Measurements from ENCODE around the gene E2F2. TPM values are rescaled to one million over a fixed set of nuclear protein-coding genes. Genes with fewer than 3 reads are reported as not detected.

E2F2 gene
- total RNA-seq, 4 donors from 2014 or later = 4.5 to 12.9 (median 8.4) TPM

DNA sequence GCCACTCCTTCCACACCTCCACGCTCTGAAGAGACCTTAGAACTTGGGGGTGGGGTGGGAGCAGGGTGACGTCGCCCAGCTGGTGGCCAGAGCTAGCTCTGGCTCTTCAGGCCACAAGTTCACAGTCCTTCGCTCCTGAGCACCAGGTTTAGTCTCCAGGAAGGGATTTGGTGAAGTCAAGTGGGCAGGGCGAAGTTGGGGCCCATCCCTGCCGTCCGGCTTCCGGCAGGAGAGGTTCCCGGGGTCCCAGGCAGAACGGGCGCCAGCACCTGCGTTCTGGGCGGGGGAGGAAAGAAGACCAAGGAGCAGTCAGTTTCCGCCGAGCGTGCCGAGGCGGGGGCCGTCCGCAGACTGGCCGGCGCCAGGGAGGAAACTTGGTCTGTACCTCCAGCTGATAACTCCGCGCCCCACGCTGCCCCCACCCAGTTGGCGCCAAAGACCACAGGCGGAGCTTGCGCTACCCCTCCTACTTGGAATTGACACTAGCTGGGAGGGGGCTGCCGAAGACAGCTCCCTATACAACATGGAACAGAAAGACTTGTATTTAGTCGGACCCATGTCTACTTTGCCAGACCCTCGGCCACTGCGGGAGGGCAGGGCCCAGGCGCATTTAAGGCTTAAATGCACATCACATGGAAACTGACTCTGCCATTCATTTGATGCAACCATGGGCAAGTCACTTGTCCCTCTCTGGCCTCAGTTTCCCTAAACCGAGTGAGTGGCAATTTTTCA, 27.3 kb upstream of the E2F2 start:
- Histone ChIP-seq H3K4me1 (peaks cover 90% of the 10 kb centered on the region), H3K27me3 (no peaks in the 10 kb centered on the region), H3K4me3 (peak overlapping the region; percentile 89), H3K27ac (peak overlapping the region; percentile 91), H3K36me3 (no peaks in the 10 kb centered on the region), H3K9me3 (no peaks in the 10 kb centered on the region)
- DNase-seq (ENCODE audit: low spot score in 2 of 2) = peak in 1 of 2 donors; percentile 77
- TF ChIP-seq POLR2A (IDR thresholded peaks at IDR 0.05) = peak in 1 of 2 donors; percentile 8
- TF ChIP-seq EP300 (IDR thresholded peaks at IDR 0.05) = no peak
- TF ChIP-seq POLR2AphosphoS5 (IDR thresholded peaks at IDR 0.05) = no peak
- TF ChIP-seq, protein P1, sequence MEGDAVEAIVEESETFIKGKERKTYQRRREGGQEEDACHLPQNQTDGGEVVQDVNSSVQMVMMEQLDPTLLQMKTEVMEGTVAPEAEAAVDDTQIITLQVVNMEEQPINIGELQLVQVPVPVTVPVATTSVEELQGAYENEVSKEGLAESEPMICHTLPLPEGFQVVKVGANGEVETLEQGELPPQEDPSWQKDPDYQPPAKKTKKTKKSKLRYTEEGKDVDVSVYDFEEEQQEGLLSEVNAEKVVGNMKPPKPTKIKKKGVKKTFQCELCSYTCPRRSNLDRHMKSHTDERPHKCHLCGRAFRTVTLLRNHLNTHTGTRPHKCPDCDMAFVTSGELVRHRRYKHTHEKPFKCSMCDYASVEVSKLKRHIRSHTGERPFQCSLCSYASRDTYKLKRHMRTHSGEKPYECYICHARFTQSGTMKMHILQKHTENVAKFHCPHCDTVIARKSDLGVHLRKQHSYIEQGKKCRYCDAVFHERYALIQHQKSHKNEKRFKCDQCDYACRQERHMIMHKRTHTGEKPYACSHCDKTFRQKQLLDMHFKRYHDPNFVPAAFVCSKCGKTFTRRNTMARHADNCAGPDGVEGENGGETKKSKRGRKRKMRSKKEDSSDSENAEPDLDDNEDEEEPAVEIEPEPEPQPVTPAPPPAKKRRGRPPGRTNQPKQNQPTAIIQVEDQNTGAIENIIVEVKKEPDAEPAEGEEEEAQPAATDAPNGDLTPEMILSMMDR (IDR thresholded peaks at IDR 0.05) = no peak
- WGBS = 2% methylated on average over 13 of the region's 34 CpGs

- no peak for TF ChIP-seq POLR2AphosphoS5 (IDR thresholded peaks at IDR 0.05)
- TF ChIP-seq, protein P1 (IDR thresholded peaks at IDR 0.05) = no peak
- TF ChIP-seq EP300 (IDR thresholded peaks at IDR 0.05) = no peak
- no peak for TF ChIP-seq POLR2A (IDR thresholded peaks at IDR 0.05)
- peak overlapping the region; percentile 89 for H3K4me3 ChIP-seq
- no peak for DNase-seq (ENCODE audit: low spot score in 2 of 2)
- H3K27ac ChIP-seq = peak overlapping the region; percentile 91
- no peaks in the 10 kb centered on the region for H3K36me3 ChIP-seq
- WGBS = 38% methylated on average over 8 of the region's 8 CpGs
- H3K9me3 ChIP-seq = no peaks in the 10 kb centered on the region
- peaks cover 83% of the 10 kb centered on the region for H3K4me1 ChIP-seq
- H3K27me3 ChIP-seq = no peaks in the 10 kb centered on the region
Measured at GRCh38 chr1:23557471-23558124, 26.6 kb upstream of the E2F2 start.

DNA sequence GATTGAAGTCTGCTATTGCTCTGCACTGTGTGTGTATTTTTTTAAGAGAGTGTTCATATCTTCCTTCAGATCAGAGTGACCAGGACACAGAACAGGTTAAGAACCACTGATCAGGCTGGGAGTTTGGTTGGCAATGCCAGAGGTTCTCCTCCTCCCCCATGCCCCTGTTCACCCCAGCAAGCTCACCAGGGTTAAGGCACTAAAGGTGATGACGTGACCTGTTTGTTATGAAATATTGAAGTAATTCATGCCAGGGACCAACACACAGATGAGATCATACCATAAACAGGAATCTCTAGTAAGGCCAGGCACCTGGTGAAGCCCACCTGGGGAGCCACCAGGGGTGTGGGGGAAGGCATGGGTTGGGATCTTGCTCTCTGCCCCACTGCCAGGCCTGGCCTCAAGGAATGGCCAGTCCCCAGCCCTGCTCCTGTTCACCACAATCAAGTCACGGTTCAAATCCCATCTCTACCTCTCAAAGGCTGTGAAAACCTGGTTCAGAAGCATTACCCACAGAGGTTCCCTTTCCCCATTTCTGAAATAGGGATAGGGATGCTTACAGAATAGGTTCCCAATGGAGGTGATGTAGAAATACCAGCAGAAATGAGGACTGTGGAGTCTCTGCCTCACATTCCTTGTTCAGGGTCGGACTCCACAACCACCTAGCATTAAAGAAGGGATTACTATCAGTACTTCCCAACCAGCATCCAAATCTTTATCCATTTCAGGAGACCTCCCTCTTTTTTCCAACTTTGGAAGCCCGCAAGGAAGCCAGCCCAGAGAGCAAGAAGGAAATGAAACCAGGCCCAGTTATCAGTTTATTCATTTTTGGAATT, 25.8 kb upstream of the E2F2 start:
- WGBS = 72% methylated on average over 4 of the region's 4 CpGs
- TF ChIP-seq EP300 (IDR thresholded peaks at IDR 0.05) (no peak), POLR2A (IDR thresholded peaks at IDR 0.05) (no peak), POLR2AphosphoS5 (IDR thresholded peaks at IDR 0.05) (no peak)
- TF ChIP-seq, protein P1 (IDR thresholded peaks at IDR 0.05) = no peak
- H3K4me1 ChIP-seq = peaks cover 77% of the 10 kb centered on the region

DNA sequence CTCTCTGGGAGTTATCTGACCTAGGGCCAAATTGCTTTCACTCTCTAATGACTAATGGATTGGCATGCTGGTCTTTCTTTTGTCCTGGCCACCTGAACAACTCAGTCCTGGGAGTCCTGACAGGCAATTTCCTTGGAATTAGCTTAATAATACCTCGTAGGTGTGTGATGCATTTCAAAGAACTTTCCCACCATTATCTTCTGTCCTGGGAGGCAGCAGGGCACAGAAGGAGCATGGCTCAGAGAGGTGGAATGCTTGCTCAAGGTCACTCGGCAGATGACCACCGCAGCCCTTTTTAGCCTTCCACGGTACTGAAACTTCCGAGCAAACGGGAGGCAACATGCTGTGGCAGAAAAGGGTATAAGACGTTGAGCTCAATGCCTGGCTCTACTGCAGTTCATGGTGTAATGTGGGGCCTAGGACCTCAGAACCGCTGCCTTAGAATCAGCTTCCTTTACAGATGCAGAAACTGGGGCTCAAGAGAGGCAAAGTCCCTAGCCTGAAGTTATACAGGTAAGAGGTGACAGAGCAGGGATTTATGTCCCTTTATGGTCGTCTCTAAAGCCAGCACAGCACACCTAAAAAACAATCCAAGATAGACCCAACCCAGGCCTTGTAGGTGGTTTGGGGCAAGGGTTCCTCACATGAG, 25.1 kb upstream of the E2F2 start:
- no peak for DNase-seq (ENCODE audit: low spot score in 2 of 2)
- Histone ChIP-seq H3K9me3 (no peaks in the 10 kb centered on the region), H3K27ac (peak overlapping the region; percentile 91), H3K4me3 (peak overlapping the region; percentile 89), H3K4me1 (peaks cover 69% of the 10 kb centered on the region), H3K36me3 (no peaks in the 10 kb centered on the region), H3K27me3 (no peaks in the 10 kb centered on the region)
- TF ChIP-seq POLR2AphosphoS5 (IDR thresholded peaks at IDR 0.05) (no peak), POLR2A (IDR thresholded peaks at IDR 0.05) (no peak), EP300 (IDR thresholded peaks at IDR 0.05) (no peak)
- TF ChIP-seq, protein P1 (IDR thresholded peaks at IDR 0.05) = no peak
- WGBS = 45% methylated on average over 9 of the region's 9 CpGs

More for the DNA sequence above, 25.8 kb upstream of the E2F2 start:
- Histone ChIP-seq H3K9me3 (no peaks in the 10 kb centered on the region), H3K4me3 (peak overlapping the region; percentile 89), H3K27ac (peak overlapping the region; percentile 91), H3K36me3 (no peaks in the 10 kb centered on the region), H3K27me3 (no peaks in the 10 kb centered on the region)
- no peak for DNase-seq (ENCODE audit: low spot score in 2 of 2)
